Activated CD4-positive, alpha-beta T cell treated with anti-CD3 and anti-CD28 coated beads, Interleukin-2, amount 50 U/mL, for 4 hours (primary cell): ENCODE measurements around the gene GRM5.
"Not testable (repeated sequence)": the region's sequence is repeated elsewhere in the genome, so short reads cannot be mapped to it uniquely, and the experiment has no call there.

ENCODE experiments used
- DNase-seq, 2 experiments: peaks; one replicate each; pipeline ENCODE4 v3.0.0-alpha.2; 2020

Gene GRM5

GRCh38 chr11:89065651-89066201 is at the start of gene GRM5:
TSS of gene GRM5 (minus strand) at chr11:89065982. CDS start at chr11:89047872, 18,110 bp downstream.
- not testable (repeated sequence) for DNase-seq

DNA sequence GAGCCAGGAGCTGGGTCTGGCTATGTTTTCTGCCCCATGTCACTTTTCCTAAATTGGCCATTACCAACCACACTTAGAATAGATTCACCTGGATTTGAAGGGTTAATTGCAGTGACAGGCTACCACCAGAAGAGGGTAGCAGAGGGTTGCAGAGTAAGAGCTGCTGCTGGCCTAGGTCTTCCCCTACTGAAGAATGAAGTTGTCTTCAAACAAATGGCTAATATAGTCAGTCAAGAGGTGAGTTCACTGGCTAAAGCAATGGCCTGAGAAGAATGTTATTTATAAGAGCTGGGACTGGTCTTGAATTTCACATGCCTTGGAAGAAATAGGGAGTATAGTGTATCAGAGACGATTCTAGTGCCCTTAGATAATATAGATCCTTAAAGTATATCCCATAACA is 32.2 kb upstream of the GRM5 start:
- DNase-seq: not testable (repeated sequence)

GRCh38 chr11:89093806-89094205 is 28.0 kb upstream of the GRM5 start:
- not testable (repeated sequence) for DNase-seq

DNA sequence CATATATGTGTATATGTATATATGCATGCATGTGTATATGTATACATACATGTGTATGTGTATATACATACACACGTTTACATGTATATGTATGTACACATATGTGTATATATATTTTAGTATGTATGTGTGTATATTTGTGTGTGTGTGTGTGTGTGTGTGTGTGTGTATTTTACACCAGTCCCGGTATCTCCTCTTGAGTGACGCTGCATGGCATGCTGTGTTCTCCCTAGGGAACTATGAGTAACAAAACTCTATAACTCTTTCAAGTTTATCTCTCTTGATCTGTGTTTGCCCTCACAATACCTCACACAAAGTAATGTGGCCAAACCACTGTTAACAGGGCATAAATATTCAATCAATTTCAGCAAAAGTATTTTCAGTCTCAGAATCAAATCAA is 19.2 kb upstream of the GRM5 start:
- DNase-seq: not testable (repeated sequence)

DNA sequence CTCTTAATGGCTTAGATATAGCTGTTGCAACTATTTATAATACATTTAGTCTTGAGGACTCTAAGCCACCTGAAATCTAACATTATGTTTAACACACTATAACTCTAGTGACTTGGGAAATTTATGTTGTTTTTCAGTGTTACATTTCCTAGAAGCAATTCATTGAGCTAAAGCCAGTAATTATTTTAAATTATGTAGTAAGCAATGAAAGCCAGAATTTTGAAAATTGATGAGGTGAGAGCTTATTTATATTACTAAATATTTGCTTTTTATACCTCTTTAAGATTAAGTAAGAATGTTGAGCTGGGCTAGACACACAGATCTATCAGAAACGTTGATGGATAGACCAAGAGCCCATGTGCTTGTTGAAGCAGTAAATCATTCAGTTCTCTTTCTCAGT is 5.1 kb upstream of the GRM5 start:
- not testable (repeated sequence) for DNase-seq

DNA sequence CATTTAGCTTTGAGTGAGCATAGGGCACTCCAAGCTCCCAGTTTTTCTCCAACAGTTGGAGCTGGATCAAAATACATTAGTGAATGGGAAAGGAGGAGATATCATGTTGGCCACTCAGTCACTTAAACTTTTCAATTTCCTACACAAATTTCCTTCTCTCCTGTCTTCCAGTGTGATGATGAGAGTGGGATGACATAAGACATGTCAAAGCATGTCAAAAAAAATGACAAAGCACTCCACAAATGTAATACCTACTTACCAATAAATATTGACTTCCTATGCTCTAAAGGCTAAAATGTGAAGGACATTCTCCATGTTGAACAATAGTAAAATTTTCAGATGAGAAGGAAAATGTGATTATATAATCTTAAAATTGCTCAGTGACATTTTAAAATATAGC is 1.5 kb upstream of the GRM5 start:
- DNase-seq: no peak

DNA sequence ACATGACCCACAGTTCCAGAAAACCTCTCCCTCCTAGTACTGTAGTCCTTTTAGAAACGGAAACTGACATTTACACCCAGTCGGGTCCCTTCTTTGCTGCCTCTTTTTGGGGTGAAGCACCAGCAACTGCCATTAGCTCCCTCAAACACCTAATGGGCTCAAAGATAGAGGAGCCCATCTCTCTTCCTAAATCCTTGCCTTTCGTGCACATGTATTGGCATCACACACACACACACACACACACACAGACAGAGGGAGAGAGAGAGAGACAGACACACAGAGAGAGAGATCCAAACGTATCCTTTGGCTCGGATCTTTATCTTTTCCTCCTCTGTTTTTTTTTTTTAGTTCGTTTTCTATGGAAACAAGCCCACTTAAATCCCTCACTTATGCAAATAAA is 716 bp downstream of the GRM5 start:
- DNase-seq: no peak

GRCh38 chr11:89063481-89063951 is 2.3 kb downstream of the GRM5 start:
- DNase-seq: not testable (repeated sequence)

DNA sequence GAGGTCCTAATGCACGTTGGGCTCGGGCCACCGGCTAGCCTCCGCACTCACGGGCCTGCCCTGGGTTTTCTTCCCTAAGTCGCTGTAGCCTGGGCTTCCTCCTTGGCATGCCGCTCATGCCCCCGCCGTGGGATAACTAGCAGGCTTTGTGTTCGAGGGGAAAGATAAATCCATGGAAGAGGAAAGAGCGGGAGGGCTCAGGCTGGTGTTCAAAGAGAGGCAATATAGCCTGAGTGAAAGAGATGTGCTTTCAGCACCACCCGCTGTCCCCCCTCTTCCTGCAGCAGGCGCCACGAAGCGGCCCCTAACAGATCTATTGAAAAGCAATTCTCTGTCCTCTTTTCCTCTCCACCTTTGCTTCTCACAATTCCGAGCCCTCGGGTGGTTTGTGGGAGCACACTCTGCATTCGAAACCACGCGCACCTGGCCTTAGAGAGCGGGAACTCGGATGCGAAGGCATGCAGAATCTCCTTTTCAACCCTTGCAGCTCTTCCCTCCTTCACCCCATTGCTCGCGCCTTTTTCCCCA is 2.9 kb downstream of the GRM5 start:
- not testable (repeated sequence) for DNase-seq

DNA sequence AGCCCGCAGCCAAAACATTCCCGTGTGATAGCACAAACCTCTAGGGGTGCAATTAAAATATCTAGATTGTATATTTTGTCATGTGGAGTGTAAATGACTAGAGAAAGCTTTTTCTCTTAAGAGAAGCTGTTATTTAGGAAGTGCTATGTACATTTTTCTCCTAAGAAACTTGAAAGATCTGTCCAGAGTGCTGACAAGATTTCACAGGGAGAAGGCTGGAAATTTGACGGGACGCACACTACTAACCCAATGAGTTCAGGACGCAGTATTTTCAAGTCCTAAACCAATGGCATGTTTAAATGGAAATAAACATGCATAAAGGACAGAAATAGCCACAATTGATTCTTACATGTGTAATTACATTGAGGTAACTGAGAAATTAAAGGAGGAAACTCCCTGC is 3.9 kb downstream of the GRM5 start:
- DNase-seq: not testable (repeated sequence)

DNA sequence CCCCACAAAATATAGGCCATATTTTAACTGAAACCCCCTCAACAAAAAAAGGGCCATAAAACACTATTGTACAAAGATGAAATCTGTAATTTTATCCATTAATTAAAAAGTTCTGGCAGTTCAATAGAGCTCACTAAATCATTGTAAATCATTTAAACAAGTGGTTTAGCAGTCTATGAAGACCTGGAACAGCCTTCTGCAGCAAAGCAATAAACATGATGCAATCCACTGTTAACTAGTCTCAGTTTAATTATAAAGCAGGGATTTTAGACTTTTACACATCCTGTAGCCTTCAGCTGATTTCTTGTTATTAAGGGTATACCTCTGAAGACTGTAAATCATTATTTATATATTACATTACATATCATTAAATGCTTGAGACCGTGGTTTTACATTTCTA is 8.4 kb downstream of the GRM5 start:
- not testable (repeated sequence) for DNase-seq

DNA sequence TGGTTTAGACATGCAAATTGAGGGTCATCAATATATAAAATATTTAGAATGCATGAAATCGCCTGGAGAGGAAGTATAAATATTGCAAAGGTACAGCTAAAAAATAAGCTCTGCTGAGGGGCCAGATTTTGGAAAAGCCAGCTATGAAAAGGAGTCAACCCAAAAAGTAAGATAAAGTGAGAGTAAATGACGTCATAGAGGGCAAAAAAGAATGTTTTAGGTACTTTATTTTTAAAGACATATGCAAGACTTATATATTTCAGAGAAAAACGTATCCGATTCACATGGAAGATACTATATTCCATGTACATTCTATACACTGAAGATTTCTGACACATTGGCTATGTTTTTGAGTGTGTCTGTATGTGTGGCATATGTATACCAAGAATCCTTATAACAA is 13.6 kb downstream of the GRM5 start:
- DNase-seq: no peak

DNA sequence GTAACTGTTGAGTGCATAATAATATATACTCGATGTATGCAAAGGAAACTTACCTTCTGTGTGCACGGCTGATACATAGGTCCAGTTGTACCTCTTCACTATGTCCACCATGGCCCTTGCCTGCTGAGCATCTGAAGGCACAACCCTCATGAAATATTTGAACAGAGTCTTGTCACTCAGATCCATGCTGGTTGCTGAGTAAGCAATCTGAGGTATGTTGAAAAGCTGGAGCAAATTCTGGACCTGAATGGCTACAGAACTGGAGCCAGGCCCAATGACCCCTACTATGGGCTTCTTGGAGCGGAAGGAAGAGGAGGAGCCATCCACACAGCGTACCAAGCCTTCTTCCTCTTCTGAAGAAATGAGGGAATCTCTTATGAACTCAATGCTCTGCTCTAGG is 18.6 kb downstream of the GRM5 start:
- DNase-seq: not testable (repeated sequence)

GRCh38 chr11:89043861-89044588 is 21.8 kb downstream of the GRM5 start:
- DNase-seq: not testable (repeated sequence)

- not testable (repeated sequence) for DNase-seq
Observed at GRCh38 chr11:89029671-89030070, 36.1 kb downstream of the GRM5 start.

- no peak for DNase-seq
Observed at GRCh38 chr11:89021339-89021738, 44.4 kb downstream of the GRM5 start.

DNA sequence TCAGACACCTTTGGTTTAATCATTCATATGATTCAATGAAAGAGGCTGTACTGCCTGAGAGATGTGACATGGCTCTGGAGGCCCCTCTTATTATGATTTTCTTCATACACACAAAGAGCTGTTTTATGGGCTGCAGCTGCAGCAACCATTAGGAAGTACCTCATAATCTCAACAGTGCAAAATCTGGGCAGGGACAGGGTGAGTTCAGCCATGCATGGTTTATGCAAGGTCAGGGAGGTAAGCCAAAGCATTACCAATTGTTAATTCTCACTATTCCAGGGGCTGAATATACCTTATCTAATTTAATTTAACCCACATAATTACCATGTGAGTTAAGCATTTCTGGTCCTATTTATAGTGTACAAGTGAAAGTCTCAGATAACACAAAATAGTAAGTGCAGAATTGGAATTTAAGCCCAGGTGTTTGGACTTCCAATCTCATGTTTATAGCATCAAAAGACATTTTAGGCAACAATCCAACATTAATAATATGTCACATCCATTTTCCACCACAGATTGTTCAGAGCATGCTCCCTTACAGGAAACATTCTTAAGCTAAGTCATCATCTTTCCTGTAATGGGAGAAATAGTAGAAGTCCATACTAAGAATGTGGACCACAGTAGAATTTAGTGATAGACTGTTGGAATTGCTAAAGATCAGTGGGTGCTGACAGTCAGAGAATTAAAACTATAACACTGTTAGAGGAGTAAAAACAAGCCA is 45.8 kb downstream of the GRM5 start:
- not testable (repeated sequence) for DNase-seq

- DNase-seq: no peak
Observed at GRCh38 chr11:89016214-89016613, 49.6 kb downstream of the GRM5 start.

- no peak for DNase-seq
Observed at GRCh38 chr11:89015614-89016013, 50.2 kb downstream of the GRM5 start.

DNA sequence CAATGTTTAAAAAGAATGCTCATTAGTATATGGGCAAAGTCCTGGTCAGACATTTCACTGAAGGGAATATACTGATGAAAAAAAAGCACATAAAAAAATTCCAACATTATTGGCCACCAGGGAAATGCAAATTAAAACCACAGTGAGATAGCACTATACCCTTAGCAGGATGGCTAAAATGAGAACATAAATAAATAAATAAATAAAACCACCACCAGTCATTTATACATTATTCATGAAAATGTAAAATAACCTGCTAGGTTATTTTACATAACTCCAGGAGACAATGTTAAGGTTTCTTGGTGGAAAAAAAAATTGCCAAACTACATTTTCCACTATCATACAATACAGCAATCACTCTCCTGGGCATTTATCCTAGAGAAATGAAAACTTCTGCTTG is 64.9 kb downstream of the GRM5 start:
- DNase-seq: not testable (repeated sequence)

DNA sequence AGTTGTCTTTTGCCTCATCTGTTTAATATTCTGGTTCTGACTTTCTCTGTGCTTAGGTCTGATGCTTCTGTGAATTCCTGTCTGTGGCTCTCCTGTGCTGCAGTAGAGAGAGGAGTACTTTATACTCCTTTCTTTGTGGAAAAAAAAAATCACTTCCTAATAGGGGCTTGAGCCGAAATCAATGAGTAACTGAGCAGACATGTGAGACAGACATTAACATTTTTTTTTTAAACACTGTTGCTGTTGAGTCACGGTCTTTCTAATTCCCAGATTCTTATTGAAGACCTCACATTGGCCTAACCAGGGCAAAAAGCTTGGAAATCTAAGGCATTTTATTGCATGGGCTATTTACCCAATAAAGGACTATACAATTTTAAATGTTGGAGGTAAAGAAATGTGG is 86.1 kb downstream of the GRM5 start:
- no peak for DNase-seq

DNA sequence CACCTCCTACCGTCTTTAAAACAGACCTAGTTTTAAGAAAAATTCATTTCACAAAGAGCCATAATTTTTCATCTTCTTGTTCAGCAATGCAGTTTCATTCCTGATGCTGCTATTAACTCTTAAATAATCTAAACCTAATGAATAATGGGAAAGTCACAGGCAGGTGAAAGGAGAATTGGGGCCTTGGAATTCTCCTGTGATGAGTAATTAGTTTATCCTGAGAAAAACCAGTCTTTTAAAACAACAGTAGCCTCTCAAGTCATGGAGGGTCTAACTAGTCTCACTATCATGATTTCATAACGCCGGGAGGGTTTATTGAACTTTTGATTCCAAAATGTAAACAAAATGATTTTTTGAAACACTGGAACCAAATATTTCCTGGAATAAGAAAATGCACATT is 86.8 kb downstream of the GRM5 start:
- not testable (repeated sequence) for DNase-seq

DNA sequence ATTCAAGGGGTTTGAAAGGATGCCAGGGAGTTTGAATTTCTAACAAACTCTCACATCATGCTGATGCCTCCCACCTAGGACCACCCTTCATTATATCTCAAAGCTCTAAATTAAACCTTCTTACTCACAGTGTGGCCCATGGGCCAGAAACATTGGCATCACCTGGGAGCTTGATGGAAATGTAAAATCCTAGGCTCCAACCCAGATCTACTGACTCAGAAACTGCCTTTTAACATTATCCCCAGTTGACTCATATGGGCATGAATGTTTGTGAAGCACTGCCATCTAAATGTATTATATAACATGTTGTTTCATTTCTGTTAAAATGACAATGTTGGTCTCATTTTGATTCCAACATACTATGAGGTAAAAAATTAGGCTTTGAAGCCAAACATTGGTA is 90.3 kb downstream of the GRM5 start:
- DNase-seq: not testable (repeated sequence)

DNA sequence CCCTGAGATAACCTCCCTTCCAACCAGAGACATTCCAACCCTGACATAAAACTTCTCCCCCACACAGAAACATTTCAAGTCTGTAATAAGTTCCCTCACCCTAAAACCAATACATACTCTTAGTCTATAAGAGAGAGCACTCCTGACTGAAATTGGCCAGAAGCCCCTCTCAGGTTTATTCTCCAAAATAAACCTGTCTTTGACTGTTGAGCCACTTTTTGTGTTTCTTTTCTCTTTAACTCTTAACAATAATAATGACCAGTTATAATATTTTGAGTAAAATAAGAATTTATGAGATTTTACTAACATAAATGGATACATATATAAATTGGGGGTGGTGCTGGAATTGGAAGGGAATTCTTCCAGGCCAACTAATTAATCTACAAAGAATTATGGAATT is 93.6 kb downstream of the GRM5 start:
- DNase-seq: no peak
